Activated T-helper 17 cell treated with anti-CD3 and anti-CD28 coated beads, Interleukin-2, amount 50 U/mL, for 72 hours (primary cell): Measurements from ENCODE around the gene TMEM232. TPM values are rescaled to one million over a fixed set of nuclear protein-coding genes. Genes with fewer than 3 reads are reported as not detected.
"Not testable (repeated sequence)": the region's sequence is repeated elsewhere in the genome, so short reads cannot be mapped to it uniquely, and the experiment has no call there.

ENCODE experiments used
- ATAC-seq: fragments of 150-1000 bp; cut with Tn5 transposase; replicated peaks from 2 replicates; pipeline ENCODE4 v1.10.0; 2021; ENCODE audit warnings: mild to moderate bottlenecking, moderate library complexity
- H3K27ac Mint-ChIP-seq: one replicate; pipeline ENCODE4 v1.8.0; 2022; ENCODE audit warnings: mixed read lengths
- H3K27me3 Mint-ChIP-seq: one replicate; pipeline ENCODE4 v1.8.0; 2022; ENCODE audit warnings: mixed read lengths
- H3K36me3 Mint-ChIP-seq: one replicate; pipeline ENCODE4 v1.8.0; 2022; ENCODE audit warnings: low read depth, mild to moderate bottlenecking, mixed read lengths
- H3K4me1 Mint-ChIP-seq: one replicate; pipeline ENCODE4 v1.8.0; 2022; ENCODE audit warnings: mixed read lengths
- H3K4me3 Mint-ChIP-seq: one replicate; pipeline ENCODE4 v1.8.0; 2022; ENCODE audit warnings: mild to moderate bottlenecking, mixed read lengths
- H3K9me3 Mint-ChIP-seq: one replicate; pipeline ENCODE4 v1.8.0; 2022; ENCODE audit warnings: mixed read lengths
- total RNA-seq, 2 donors: library from RNA; stranded (reverse); gene quantifications; one replicate each; pipeline ENCODE4 v1.2.3, GENCODE V29; 2022

Gene TMEM232
- total RNA-seq, 2 donors from 2014 or later, result 0.78 to 0.87 TPM

DNA sequence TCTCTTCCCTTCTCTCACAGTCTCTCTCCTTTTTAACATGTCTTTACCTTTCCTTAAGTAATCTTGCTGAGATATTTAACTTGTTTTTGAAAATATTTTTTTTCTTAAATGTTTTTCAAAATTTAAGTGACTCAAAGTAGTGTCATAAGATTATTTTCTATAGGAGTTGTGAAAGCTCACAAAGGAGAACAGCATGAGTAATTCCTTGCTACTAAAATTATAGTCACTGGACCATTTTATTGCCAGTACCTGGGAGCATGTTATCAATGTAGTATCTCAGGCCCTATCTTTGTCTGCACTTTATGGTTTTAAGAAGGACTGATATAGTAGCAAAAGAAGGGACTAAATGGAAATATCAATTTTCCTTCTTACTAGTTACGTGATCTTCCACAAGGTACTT lies 181.9 kb downstream of the TMEM232 start:
- H3K27ac Mint-ChIP-seq, result no peak overlapping the region
- H3K9me3 Mint-ChIP-seq, result no peaks in the 10 kb centered on the region
- H3K4me3 Mint-ChIP-seq, result no peak overlapping the region
- peaks cover 3% of the 10 kb centered on the region for H3K27me3 Mint-ChIP-seq
- no peaks in the 10 kb centered on the region for H3K4me1 Mint-ChIP-seq
- H3K36me3 Mint-ChIP-seq, result no peaks in the 10 kb centered on the region
- no peak for ATAC-seq

DNA sequence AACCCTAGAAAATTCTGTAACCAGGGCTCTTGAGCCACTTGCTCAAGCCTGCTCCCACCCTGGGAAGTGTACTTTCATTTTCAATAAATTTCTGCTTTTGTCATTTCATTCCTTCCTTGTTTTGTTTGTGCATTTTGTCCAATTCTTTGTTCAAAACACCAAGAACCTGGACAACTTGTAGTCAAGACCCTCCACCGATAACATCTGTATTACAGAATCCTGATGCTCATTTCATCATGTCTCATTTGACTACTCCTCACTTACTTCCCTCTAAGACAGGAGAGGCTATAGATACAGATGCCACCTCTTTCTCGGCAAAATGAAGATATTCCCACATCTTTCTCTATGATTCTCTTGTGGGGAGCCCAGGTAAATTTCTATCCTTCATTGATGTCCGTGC lies 183.5 kb downstream of the TMEM232 start:
- H3K4me1 Mint-ChIP-seq, result no peaks in the 10 kb centered on the region
- ATAC-seq, result no peak
- H3K36me3 Mint-ChIP-seq, result no peaks in the 10 kb centered on the region
- no peaks in the 10 kb centered on the region for H3K9me3 Mint-ChIP-seq
- no peak overlapping the region for H3K4me3 Mint-ChIP-seq
- peaks cover 3% of the 10 kb centered on the region for H3K27me3 Mint-ChIP-seq
- H3K27ac Mint-ChIP-seq, result no peak overlapping the region

- no peaks in the 10 kb centered on the region for H3K27me3 Mint-ChIP-seq
- ATAC-seq, result no peak
- H3K27ac Mint-ChIP-seq, result no peak overlapping the region
- H3K9me3 Mint-ChIP-seq, result no peaks in the 10 kb centered on the region
- no peak overlapping the region for H3K4me3 Mint-ChIP-seq
- H3K36me3 Mint-ChIP-seq, result no peaks in the 10 kb centered on the region
- H3K4me1 Mint-ChIP-seq, result no peaks in the 10 kb centered on the region
These were observed 190.1 kb downstream of the TMEM232 start for GRCh38 chr5:110536120-110537115.

GRCh38 chr5:110535146-110535545 lies 191.3 kb downstream of the TMEM232 start:
- H3K4me1 Mint-ChIP-seq, H3K36me3 Mint-ChIP-seq, H3K27ac Mint-ChIP-seq, H3K9me3 Mint-ChIP-seq, H3K27me3 Mint-ChIP-seq, ATAC-seq, H3K4me3 Mint-ChIP-seq: not testable (repeated sequence)

DNA sequence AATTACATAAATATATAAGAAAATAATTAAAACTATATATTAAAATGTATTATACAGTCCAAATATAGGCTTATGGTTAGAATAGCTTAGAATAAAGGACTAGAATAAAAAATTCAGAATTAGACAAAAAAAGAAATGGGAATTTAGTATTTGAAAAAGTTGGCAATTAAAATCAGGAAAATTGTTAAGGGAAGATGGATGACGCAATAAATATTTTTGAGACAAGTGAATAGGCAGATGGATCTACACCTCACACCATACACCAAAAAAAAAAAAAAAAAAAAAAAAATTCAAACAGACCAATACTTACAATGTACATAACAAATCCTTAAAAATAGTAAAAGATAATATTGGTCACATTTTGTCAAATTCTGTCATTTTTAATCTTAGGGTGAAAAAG lies 200.7 kb downstream of the TMEM232 start:
- Mint-ChIP-seq H3K27ac (no peak overlapping the region), H3K9me3 (peaks cover 4% of the 10 kb centered on the region), H3K4me3 (no peak overlapping the region), H3K27me3 (peaks cover 3% of the 10 kb centered on the region), H3K36me3 (no peaks in the 10 kb centered on the region), H3K4me1 (no peaks in the 10 kb centered on the region)
- ATAC-seq, result no peak

GRCh38 chr5:110517396-110517795 lies 209.1 kb downstream of the TMEM232 start:
- Mint-ChIP-seq H3K9me3 (no peaks in the 10 kb centered on the region), H3K27ac (no peak overlapping the region), H3K36me3 (no peaks in the 10 kb centered on the region), H3K4me1 (no peaks in the 10 kb centered on the region), H3K4me3 (no peak overlapping the region), H3K27me3 (no peaks in the 10 kb centered on the region)
- ATAC-seq, result no peak

DNA sequence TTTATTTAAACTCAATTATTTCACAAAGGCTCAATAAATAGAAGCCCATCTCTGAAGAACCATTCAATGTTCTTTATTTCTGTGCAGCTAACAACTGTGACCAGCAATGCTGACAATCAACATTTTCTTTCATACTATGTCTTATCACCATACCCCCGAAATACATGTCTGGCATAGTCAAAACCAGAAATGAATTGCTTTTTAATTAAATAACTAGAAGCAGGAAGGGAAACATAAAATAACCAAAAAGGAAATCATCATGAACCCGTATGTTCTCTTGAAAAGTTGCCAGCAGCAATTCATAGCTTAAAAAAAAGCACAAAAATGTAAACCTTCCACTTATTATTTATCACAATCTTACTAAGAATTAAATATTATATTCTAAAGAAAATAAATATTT lies 212.4 kb downstream of the TMEM232 start:
- no peaks in the 10 kb centered on the region for H3K36me3 Mint-ChIP-seq
- H3K4me3 Mint-ChIP-seq, result no peak overlapping the region
- no peak overlapping the region for H3K27ac Mint-ChIP-seq
- H3K4me1 Mint-ChIP-seq, result no peaks in the 10 kb centered on the region
- H3K9me3 Mint-ChIP-seq, result no peaks in the 10 kb centered on the region
- ATAC-seq, result no peak
- H3K27me3 Mint-ChIP-seq, result no peaks in the 10 kb centered on the region

GRCh38 chr5:110512266-110512665 lies 214.2 kb downstream of the TMEM232 start:
- ATAC-seq, result no peak
- Mint-ChIP-seq H3K4me1 (no peaks in the 10 kb centered on the region), H3K27me3 (no peaks in the 10 kb centered on the region), H3K27ac (no peak overlapping the region), H3K4me3 (no peak overlapping the region), H3K9me3 (no peaks in the 10 kb centered on the region), H3K36me3 (no peaks in the 10 kb centered on the region)

- no peaks in the 10 kb centered on the region for H3K4me1 Mint-ChIP-seq
- H3K36me3 Mint-ChIP-seq, result no peaks in the 10 kb centered on the region
- no peak for ATAC-seq
- no peaks in the 10 kb centered on the region for H3K27me3 Mint-ChIP-seq
- H3K27ac Mint-ChIP-seq, result no peak overlapping the region
- no peak overlapping the region for H3K4me3 Mint-ChIP-seq
- no peaks in the 10 kb centered on the region for H3K9me3 Mint-ChIP-seq
These were observed 216.3 kb downstream of the TMEM232 start for GRCh38 chr5:110510146-110510545.

DNA sequence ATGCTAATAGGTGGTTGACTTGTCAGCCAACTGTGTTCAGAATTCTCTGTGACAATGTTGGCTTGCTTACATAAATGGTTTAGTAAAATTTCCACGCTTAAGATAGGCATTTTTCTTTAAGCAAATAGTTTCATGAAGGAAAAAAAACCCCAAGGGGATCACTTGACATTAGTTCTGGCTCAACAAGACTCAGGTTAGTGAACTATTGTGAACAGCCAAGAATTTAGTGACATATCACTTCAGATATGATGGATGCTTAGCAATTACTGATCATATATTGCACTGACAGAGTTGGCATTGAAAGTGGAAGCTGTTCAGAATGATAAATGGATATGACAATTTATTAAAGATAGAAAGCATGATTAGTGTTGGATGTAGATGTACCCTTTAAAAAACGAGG lies 218.5 kb downstream of the TMEM232 start:
- ATAC-seq, result no peak
- Mint-ChIP-seq H3K36me3 (no peaks in the 10 kb centered on the region), H3K4me3 (no peak overlapping the region), H3K27ac (no peak overlapping the region), H3K9me3 (no peaks in the 10 kb centered on the region), H3K27me3 (no peaks in the 10 kb centered on the region), H3K4me1 (no peaks in the 10 kb centered on the region)

DNA sequence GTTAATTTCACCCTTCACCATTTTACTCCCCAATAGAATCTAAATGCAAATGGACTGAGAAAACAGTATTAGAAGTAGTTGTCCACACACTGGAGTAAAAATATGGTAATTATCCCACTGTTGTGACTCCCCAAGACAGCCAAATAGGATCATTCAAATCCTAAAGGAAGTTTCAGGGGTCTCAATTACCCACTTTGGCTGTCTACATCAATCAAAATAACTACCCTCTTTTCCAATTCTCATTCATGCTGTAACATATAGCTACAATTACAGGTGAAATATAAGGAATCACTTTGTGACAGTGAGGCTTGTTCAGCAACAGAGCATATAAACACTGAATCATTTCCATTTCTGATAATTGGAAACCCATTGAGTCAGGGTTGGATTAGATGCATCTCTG lies 220.1 kb downstream of the TMEM232 start:
- H3K36me3 Mint-ChIP-seq, result no peaks in the 10 kb centered on the region
- no peak overlapping the region for H3K4me3 Mint-ChIP-seq
- H3K27me3 Mint-ChIP-seq, result no peaks in the 10 kb centered on the region
- H3K27ac Mint-ChIP-seq, result no peak overlapping the region
- no peak for ATAC-seq
- H3K9me3 Mint-ChIP-seq, result no peaks in the 10 kb centered on the region
- no peaks in the 10 kb centered on the region for H3K4me1 Mint-ChIP-seq

- Mint-ChIP-seq H3K4me1 (no peaks in the 10 kb centered on the region), H3K27ac (no peak overlapping the region), H3K36me3 (no peaks in the 10 kb centered on the region), H3K9me3 (no peaks in the 10 kb centered on the region), H3K27me3 (no peaks in the 10 kb centered on the region), H3K4me3 (no peak overlapping the region)
- ATAC-seq, result no peak
These were observed 230.2 kb downstream of the TMEM232 start for GRCh38 chr5:110496276-110496675.

DNA sequence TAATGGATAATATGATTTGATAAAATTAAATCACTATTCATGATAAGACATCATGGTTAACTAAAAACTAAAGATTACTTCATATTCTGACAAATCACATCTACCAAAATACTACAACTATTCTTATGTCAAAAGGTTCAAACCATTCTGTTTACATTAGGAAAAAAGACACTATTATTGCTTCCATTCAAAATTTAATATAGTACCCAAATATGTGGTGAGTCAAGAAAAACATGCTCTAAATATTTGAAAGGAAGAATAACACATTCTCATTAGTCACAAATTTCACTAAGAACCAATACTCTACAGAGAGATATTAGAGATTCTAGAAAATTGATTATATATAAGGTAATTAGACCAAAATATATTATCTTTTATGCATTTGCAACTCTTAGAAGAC lies 234.0 kb downstream of the TMEM232 start:
- no peak for ATAC-seq
- H3K9me3 Mint-ChIP-seq, result no peaks in the 10 kb centered on the region
- no peak overlapping the region for H3K27ac Mint-ChIP-seq
- H3K4me3 Mint-ChIP-seq, result no peak overlapping the region
- no peaks in the 10 kb centered on the region for H3K36me3 Mint-ChIP-seq
- H3K4me1 Mint-ChIP-seq, result no peaks in the 10 kb centered on the region
- H3K27me3 Mint-ChIP-seq, result no peaks in the 10 kb centered on the region

DNA sequence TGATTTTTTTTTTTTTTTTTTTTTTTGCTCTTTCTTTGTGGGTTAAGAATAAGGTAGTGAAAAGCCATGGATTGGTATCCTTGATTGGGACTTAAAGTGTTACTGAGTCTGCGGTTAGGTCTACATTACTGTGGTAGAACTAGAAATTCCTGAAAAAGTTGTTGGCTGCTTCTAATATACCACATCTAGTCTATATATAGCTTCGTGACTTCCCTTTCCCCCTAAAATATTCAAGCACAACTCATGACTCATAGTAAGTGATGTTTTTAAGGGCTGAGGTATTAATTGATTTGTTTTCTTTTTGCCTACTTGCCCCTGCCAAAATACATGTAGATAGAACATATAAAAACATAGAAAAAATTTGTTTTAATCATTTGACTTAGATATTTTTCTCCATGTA lies 247.6 kb downstream of the TMEM232 start:
- ATAC-seq, result no peak
- H3K27me3 Mint-ChIP-seq, result no peaks in the 10 kb centered on the region

DNA sequence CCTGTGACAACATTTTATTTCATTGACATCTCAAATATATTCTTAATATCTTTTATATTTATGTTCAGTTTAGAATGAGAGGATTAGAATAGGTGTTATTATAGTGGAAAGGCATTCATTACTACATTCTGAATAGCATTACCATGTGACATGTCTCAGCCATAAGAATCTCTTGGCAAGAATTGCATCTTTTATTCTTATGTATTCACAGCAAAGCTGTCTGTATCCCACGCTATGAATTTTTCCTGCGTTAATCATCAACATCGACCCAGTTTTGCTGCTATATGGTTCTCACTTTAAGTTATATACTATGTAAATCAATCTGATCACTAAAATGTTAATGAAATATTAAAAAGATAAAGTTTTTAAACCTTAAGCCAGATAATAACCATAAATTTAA lies 248.6 kb downstream of the TMEM232 start:
- Mint-ChIP-seq H3K9me3 (peaks cover 6% of the 10 kb centered on the region), H3K4me1 (no peaks in the 10 kb centered on the region)
- ATAC-seq, result no peak

More for the DNA sequence above, 247.6 kb downstream of the TMEM232 start:
- Mint-ChIP-seq H3K4me1 (no peaks in the 10 kb centered on the region), H3K36me3 (no peaks in the 10 kb centered on the region), H3K4me3 (no peak overlapping the region), H3K9me3 (peaks cover 6% of the 10 kb centered on the region), H3K27ac (no peak overlapping the region)

More for the DNA sequence above, 248.6 kb downstream of the TMEM232 start:
- Mint-ChIP-seq H3K27me3 (no peaks in the 10 kb centered on the region), H3K4me3 (no peak overlapping the region), H3K36me3 (no peaks in the 10 kb centered on the region), H3K27ac (no peak overlapping the region)
